SK-N-SH (cell line): Measurements from ENCODE around the gene EHMT2. TPM values are rescaled to one million over a fixed set of nuclear protein-coding genes. Genes with fewer than 3 reads are reported as not detected.

ENCODE experiments used
- CTCF ChIA-PET: fragments of 300-600, 350-600 bp; formaldehyde crosslinking; extraction: SDS; loops from one replicate; lab custom pipeline; 2021; lab: Yijun Ruan, JAX
- POLR2A ChIA-PET: fragments of 350-600 bp; sonication (Branson Sonifier 250); formaldehyde crosslinking; extraction: SDS; loops from one replicate; lab custom pipeline; 2020; ENCODE audit warnings: antibody characterized with exemption, inconsistent platforms; lab: Yijun Ruan, JAX
- DNase-seq: peaks from one replicate; pipeline ENCODE4 v3.0.0; 2012
- H2AFZ ChIP-seq: fragments of 200-600 bp; sonication (generic); 2 replicates; pipeline ENCODE4 v1.8.1; 2016; ENCODE audit warnings: antibody characterized with exemption, mild to moderate bottlenecking, low read depth
- H3F3A ChIP-seq: fragments of 200-600 bp; sonication (generic); replicated peaks from 2 replicates; pipeline ENCODE3; 2016; ENCODE audit warnings: antibody characterized with exemption, mild to moderate bottlenecking; ENCODE audit not compliant: insufficient read depth
- H3K27ac ChIP-seq, 2 experiments: fragments of 200-500 bp in 1 of 2; fragments of 200-600 bp in 1 of 2; sonication (Bioruptor generic) in 1 of 2; sonication (generic), shearing (Covaris generic) in 1 of 2; 2 replicates each; pipeline versions ENCODE4 v1.5.1 to v1.6.1; 2014 to 2016; ENCODE audit warnings: low read depth in 2 of 2, inconsistent platforms in 1 of 2, low read length in 1 of 2, mild to moderate bottlenecking in 1 of 2, mixed read lengths in 1 of 2
- H3K27me3 ChIP-seq: fragments of 200-600 bp; sonication (generic), shearing (Covaris generic); 2 replicates; pipeline ENCODE4 v1.6.1; 2016; ENCODE audit warnings: mixed run types; ENCODE audit not compliant: insufficient read depth
- H3K36me3 ChIP-seq, 2 experiments: fragments of 200-500 bp in 1 of 2; fragments of 200-600 bp in 1 of 2; sonication (Bioruptor generic) in 1 of 2; sonication (generic) in 1 of 2; replicated peaks in 1 of 2; 2 replicates each; pipeline versions ENCODE3 to v1.5.1; 2014 to 2016; ENCODE audit warnings: low read length in 1 of 2, mild to moderate bottlenecking in 1 of 2; ENCODE audit not compliant: insufficient read depth in 2 of 2, control insufficient read depth in 1 of 2
- H3K4me1 ChIP-seq, 2 experiments: fragments of 200-500 bp in 1 of 2; fragments of 200-600 bp in 1 of 2; sonication (Bioruptor generic) in 1 of 2; sonication (generic), shearing (Covaris generic) in 1 of 2; 2 replicates each; pipeline versions ENCODE4 v1.5.1 to v1.6.1; 2014 to 2016; ENCODE audit warnings: low read depth in 1 of 2, low read length in 1 of 2, mixed run types in 1 of 2; ENCODE audit not compliant: insufficient read depth in 2 of 2, control insufficient read depth in 1 of 2
- H3K4me2 ChIP-seq: fragments of 200-600 bp; sonication (generic), shearing (Covaris generic); 2 replicates; pipeline ENCODE4 v1.6.1; 2017; ENCODE audit warnings: mixed run types
- H3K4me3 ChIP-seq, 2 experiments: fragments of 200-500 bp in 1 of 2; fragments of 200-600 bp in 1 of 2; sonication (Bioruptor generic) in 1 of 2; sonication (generic), shearing (Covaris generic) in 1 of 2; 2 replicates each; pipeline versions ENCODE4 v1.5.1 to v1.8.1; 2014 to 2016; ENCODE audit warnings: low read depth in 2 of 2, inconsistent platforms in 1 of 2, low read length in 1 of 2, mild to moderate bottlenecking in 1 of 2, mixed read lengths in 1 of 2, moderate library complexity in 1 of 2
- H3K79me2 ChIP-seq: fragments of 200-600 bp; sonication (generic); 2 replicates; pipeline ENCODE4 v1.8.1; 2017; ENCODE audit warnings: mild to moderate bottlenecking; ENCODE audit not compliant: insufficient read depth
- H3K9ac ChIP-seq: fragments of 200-600 bp; sonication (generic); 2 replicates; pipeline ENCODE4 v1.6.1; 2017; ENCODE audit warnings: mixed run types
- H3K9me2 ChIP-seq: fragments of 200-600 bp; sonication (generic); 2 replicates; pipeline ENCODE4 v1.6.1; 2017; ENCODE audit warnings: mixed run types
- H3K9me3 ChIP-seq: fragments of 200-600 bp; sonication (generic); 2 replicates; pipeline ENCODE4 v1.6.1; 2017; ENCODE audit warnings: mixed run types, mild to moderate bottlenecking, moderate library complexity
- H4K20me1 ChIP-seq: fragments of 200-600 bp; sonication (generic); 2 replicates; pipeline ENCODE4 v1.6.1; 2017; ENCODE audit warnings: mild to moderate bottlenecking, mixed run types; ENCODE audit not compliant: insufficient read depth
- CHD2 ChIP-seq: fragments of 150-350 bp; IDR thresholded peaks from 2 replicates; pipeline ENCODE4 v1.6.1; 2018; ENCODE audit warnings: low read length; ENCODE audit not compliant: partially characterized antibody
- EP300 ChIP-seq, 2 experiments: IDR thresholded peaks; 2 replicates each; pipeline versions ENCODE4 v1.4.0 to v1.6.1; 2012; ENCODE audit warnings: borderline replicate concordance in 1 of 2, low read depth in 1 of 2, low read length in 1 of 2
- FOSL2 ChIP-seq: IDR thresholded peaks from 2 replicates; pipeline ENCODE4 v1.4.0; 2012; ENCODE audit warnings: low read depth, mild to moderate bottlenecking, moderate library complexity, borderline replicate concordance
- FOXM1 ChIP-seq: IDR thresholded peaks from 2 replicates; pipeline ENCODE4 v1.4.0; 2012; ENCODE audit warnings: low read depth, mild to moderate bottlenecking
- GATA2 ChIP-seq: sonication (generic); formaldehyde crosslinking; IDR thresholded peaks from 2 replicates; pipeline ENCODE4 v1.5.0; 2020; ENCODE audit warnings: mild to moderate bottlenecking, missing genetic modification reagents
- JUND ChIP-seq: IDR thresholded peaks from 2 replicates; pipeline ENCODE4 v1.4.0; 2012
- MAX ChIP-seq: IDR thresholded peaks from 2 replicates; pipeline ENCODE4 v1.4.0; 2012; ENCODE audit warnings: low read depth
- MEF2A ChIP-seq: IDR thresholded peaks from 2 replicates; pipeline ENCODE4 v1.4.0; 2012; ENCODE audit warnings: low read depth, borderline replicate concordance
- RCOR1 ChIP-seq: fragments of 150-350 bp; IDR thresholded peaks from 2 replicates; pipeline ENCODE4 v1.6.1; 2017; ENCODE audit warnings: antibody characterized with exemption, low read length
- SIN3A ChIP-seq: IDR thresholded peaks from 2 replicates; pipeline ENCODE4 v1.6.1; 2012; ENCODE audit warnings: low read depth, mild to moderate bottlenecking, low read length, moderate library complexity, borderline replicate concordance
- TCF12 ChIP-seq: IDR thresholded peaks from 2 replicates; pipeline ENCODE4 v1.4.0; 2012
- TEAD4 ChIP-seq: IDR thresholded peaks from 2 replicates; pipeline ENCODE4 v1.4.0; 2012; ENCODE audit warnings: mild to moderate bottlenecking, borderline replicate concordance; ENCODE audit not compliant: insufficient read depth
- WGBS: methylation state at CpG from one replicate; pipeline ENCODE4 v1.1.6; 2017; ENCODE audit warnings: low lambda C conversion rate; 5-methylcytosine and 5-hydroxymethylcytosine counted together
- polyA plus RNA-seq, 3 experiments: library from polyadenylated mRNA; depleted of rRNA; stranded (reverse); fragments of >200 nt; gene quantifications; 2 replicates each; pipeline ENCODE4 v1.2.3, GENCODE V29; 2012
- TF ChIP-seq, protein P1 (sequence below): IDR thresholded peaks from 2 replicates; pipeline ENCODE4 v1.4.0; 2012; ENCODE audit warnings: low read depth, borderline replicate concordance
- TF ChIP-seq, protein P2 (sequence below): fragments of 150-350 bp; IDR thresholded peaks from 2 replicates; pipeline ENCODE4 v1.6.1; 2016; ENCODE audit warnings: mild to moderate bottlenecking, low read depth, low read length
- TF ChIP-seq, protein P3 (sequence below): IDR thresholded peaks from 2 replicates; pipeline ENCODE4 v1.6.1; 2012; ENCODE audit warnings: mild to moderate bottlenecking, low read depth, low read length, moderate library complexity

Gene EHMT2
- polyA plus RNA-seq, 1 of the 3 experiments (the other 2 are of a cell fraction): 72.0 TPM

DNA sequence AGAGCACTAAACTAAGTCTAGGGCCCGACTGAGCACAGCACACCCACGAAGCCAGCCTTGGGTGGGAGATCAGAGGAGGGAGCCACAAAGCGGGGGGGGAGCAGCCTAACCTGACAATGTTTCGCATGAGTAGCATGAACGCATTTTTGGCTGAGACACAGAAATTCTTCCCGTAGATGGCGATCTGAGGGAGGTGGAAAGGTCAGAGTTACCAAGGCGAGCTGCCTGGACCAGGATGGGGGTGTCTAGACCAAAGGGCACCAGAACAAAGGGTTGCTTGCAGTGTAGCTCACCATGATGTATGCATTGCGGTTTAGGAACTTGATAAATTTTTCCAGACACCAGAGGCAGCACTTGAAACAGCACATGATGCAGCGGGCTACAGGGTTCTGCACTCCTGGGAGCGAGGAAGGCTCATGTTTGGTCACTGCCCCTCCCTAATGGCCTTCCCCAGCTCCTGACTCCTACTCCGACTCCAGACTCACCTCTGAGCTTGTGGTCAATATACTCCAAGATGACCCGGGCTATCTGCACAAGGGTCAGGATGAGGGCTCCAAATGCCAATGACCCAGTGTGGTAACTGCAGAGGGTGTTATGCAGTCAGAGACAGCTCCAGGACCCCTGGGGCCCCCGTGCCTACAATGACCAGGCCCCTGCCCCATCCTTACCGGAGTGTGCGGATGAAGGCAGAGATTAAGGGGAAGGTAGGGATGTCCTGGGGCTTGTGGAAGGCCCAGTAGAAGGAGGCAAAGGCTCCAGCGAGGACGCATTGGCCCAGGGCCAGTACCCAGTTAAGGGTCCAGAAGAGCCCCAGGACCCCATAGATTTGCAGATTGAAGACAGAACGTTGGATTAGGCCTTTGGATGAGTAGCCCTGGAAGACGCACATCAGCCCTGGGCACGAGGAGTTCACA, 32.0 kb downstream of the EHMT2 start:
- Histone ChIP-seq H4K20me1 (no peaks in the 10 kb centered on the region), H3F3A (peaks cover 15% of the 10 kb centered on the region), H3K4me3 (no peak overlapping the region), H3K9me3 (no peaks in the 10 kb centered on the region), H2AFZ (no peak overlapping the region), H3K4me2 (no peak overlapping the region), H3K9ac (no peak overlapping the region), H3K27me3 (no peaks in the 10 kb centered on the region), H3K79me2 (peaks cover 10% of the 10 kb centered on the region), H3K4me1 (peaks cover 0 to 14% of the 10 kb centered on the region in 2 experiments; a peak in 1 of 4 replicates), H3K36me3 (no peaks in the 10 kb centered on the region), H3K9me2 (no peaks in the 10 kb centered on the region), H3K27ac (no peak overlapping the region)
- WGBS: 89% methylated on average over 21 of the region's 21 CpGs
- no peak for DNase-seq
- CTCF ChIA-PET: interaction anchor here (0.8 to 1.3 kb wide), 2 partner anchors 18 to 136 kb away, joined by 3 to 4 read pairs; partner anchors contain the start of gene DDAH2
- POLR2A ChIA-PET: interaction anchor here (1.5 kb wide), 1 partner anchor 30 kb away, joined by 4 read pairs; no protein-coding TSS in a partner anchor
- TF ChIP-seq SIN3A (no peak), JUND (no peak), FOSL2 (no peak), TCF12 (no peak), FOXM1 (no peak)
- TF ChIP-seq, protein P1, sequence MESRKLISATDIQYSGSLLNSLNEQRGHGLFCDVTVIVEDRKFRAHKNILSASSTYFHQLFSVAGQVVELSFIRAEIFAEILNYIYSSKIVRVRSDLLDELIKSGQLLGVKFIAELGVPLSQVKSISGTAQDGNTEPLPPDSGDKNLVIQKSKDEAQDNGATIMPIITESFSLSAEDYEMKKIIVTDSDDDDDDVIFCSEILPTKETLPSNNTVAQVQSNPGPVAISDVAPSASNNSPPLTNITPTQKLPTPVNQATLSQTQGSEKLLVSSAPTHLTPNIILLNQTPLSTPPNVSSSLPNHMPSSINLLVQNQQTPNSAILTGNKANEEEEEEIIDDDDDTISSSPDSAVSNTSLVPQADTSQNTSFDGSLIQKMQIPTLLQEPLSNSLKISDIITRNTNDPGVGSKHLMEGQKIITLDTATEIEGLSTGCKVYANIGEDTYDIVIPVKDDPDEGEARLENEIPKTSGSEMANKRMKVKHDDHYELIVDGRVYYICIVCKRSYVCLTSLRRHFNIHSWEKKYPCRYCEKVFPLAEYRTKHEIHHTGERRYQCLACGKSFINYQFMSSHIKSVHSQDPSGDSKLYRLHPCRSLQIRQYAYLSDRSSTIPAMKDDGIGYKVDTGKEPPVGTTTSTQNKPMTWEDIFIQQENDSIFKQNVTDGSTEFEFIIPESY: no peak

DNA sequence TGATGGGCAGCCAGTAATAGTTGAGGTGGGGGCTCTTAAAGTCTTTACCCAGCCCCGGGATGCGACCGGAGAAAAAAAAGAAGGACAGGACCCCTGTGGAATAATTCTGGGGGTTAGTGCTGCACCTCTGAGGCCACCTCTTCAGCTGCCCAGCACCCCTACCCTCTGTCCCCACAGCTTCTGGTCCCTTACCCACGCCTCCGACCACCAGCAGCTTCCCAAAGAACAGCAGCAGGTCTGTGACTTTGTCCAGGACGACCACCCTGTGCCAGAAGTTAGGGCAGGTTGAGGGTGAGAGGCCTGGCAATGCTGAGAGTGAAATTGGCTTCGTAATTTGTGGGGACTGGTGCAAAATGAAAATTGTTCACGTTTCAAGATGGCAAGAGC, 32.7 kb downstream of the EHMT2 start:
- ChIA-PET POLR2A (interaction anchor here (1.3 kb wide), 1 partner anchor 15 kb away, joined by 4 read pairs; no protein-coding TSS in a partner anchor), CTCF (interaction anchor here (0.8 to 2.7 kb wide), 10 partner anchors 15 to 1089 kb away, joined by 3 to 14 read pairs (median 4); partner anchors contain the start of genes DDAH2, LSM2 and LY6G5C)
- peaks cover 0 to 14% of the 10 kb centered on the region in 2 experiments; a peak in 1 of 4 replicates for H3K4me1 ChIP-seq
- no peaks in the 10 kb centered on the region for H3K9me3 ChIP-seq
- WGBS: 89% methylated on average over 7 of the region's 8 CpGs
- H3K4me3 ChIP-seq: no peak overlapping the region
- no peak overlapping the region for H3K27ac ChIP-seq
- H3K27me3 ChIP-seq: no peaks in the 10 kb centered on the region
- no peak for DNase-seq
- H4K20me1 ChIP-seq: no peaks in the 10 kb centered on the region
- no peak overlapping the region for H3K9ac ChIP-seq
- H3K4me2 ChIP-seq: no peak overlapping the region
- no peaks in the 10 kb centered on the region for H3K9me2 ChIP-seq
- H3K36me3 ChIP-seq: peaks cover 1 to 2% of the 10 kb centered on the region in 2 experiments
- H3F3A ChIP-seq: peaks cover 15% of the 10 kb centered on the region
- no peak overlapping the region for H2AFZ ChIP-seq
- peaks cover 10% of the 10 kb centered on the region for H3K79me2 ChIP-seq
- TF ChIP-seq, protein P1: no peak
- TF ChIP-seq, protein P2, sequence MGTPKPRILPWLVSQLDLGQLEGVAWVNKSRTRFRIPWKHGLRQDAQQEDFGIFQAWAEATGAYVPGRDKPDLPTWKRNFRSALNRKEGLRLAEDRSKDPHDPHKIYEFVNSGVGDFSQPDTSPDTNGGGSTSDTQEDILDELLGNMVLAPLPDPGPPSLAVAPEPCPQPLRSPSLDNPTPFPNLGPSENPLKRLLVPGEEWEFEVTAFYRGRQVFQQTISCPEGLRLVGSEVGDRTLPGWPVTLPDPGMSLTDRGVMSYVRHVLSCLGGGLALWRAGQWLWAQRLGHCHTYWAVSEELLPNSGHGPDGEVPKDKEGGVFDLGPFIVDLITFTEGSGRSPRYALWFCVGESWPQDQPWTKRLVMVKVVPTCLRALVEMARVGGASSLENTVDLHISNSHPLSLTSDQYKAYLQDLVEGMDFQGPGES: no peak
- TF ChIP-seq CHD2 (no peak), GATA2 (CRISPR knock-in tag) (no peak), EP300 (IDR thresholded peaks at IDR 0.05; ENCODE audit: borderline replicate concordance in 1 of 2, low read depth in 1 of 2, low read length in 1 of 2) (no peak), JUND (no peak), TEAD4 (no peak), MEF2A (no peak), RCOR1 (no peak), MAX (no peak), FOSL2 (no peak)
- TF ChIP-seq, protein P3, sequence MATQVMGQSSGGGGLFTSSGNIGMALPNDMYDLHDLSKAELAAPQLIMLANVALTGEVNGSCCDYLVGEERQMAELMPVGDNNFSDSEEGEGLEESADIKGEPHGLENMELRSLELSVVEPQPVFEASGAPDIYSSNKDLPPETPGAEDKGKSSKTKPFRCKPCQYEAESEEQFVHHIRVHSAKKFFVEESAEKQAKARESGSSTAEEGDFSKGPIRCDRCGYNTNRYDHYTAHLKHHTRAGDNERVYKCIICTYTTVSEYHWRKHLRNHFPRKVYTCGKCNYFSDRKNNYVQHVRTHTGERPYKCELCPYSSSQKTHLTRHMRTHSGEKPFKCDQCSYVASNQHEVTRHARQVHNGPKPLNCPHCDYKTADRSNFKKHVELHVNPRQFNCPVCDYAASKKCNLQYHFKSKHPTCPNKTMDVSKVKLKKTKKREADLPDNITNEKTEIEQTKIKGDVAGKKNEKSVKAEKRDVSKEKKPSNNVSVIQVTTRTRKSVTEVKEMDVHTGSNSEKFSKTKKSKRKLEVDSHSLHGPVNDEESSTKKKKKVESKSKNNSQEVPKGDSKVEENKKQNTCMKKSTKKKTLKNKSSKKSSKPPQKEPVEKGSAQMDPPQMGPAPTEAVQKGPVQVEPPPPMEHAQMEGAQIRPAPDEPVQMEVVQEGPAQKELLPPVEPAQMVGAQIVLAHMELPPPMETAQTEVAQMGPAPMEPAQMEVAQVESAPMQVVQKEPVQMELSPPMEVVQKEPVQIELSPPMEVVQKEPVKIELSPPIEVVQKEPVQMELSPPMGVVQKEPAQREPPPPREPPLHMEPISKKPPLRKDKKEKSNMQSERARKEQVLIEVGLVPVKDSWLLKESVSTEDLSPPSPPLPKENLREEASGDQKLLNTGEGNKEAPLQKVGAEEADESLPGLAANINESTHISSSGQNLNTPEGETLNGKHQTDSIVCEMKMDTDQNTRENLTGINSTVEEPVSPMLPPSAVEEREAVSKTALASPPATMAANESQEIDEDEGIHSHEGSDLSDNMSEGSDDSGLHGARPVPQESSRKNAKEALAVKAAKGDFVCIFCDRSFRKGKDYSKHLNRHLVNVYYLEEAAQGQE: no peak
